OCI-LY7 (cell line): ENCODE data around the gene COG8. TPM values are rescaled to one million over a fixed set of nuclear protein-coding genes. Genes with fewer than 3 reads are reported as not detected.
A peak's percentile ranks its signal among the peaks of the same experiment; 100 is the strongest.

ENCODE experiments used
- BruUV-seq: library from RNA; stranded (reverse); fragments of 400-500 nt; replicated peaks from 2 replicates; lab custom pipeline; 2021; lab: Mats Ljungman, UMichigan
- CTCF ChIA-PET: fragments of 300-600 bp; sonication (Branson Sonifier 250); formaldehyde crosslinking; loops from one replicate; lab custom pipeline; 2022; ENCODE audit warnings: antibody characterized with exemption; ENCODE audit not compliant: unreplicated experiment; lab: Charles Lee
- POLR2A ChIA-PET: fragments of 300-600 bp; sonication (Branson Sonifier 250); formaldehyde crosslinking; loops from one replicate; lab custom pipeline; 2022; ENCODE audit warnings: antibody characterized with exemption; lab: Charles Lee
- DNase-seq: peaks from one replicate; pipeline ENCODE4 v3.0.0-alpha.2; 2015; ENCODE audit warnings: low spot score
- H2AFZ ChIP-seq: fragments of 200-600 bp; sonication (generic), shearing (Covaris generic); 2 replicates; pipeline ENCODE4 v1.6.1; 2014; ENCODE audit warnings: mild to moderate bottlenecking, antibody characterized with exemption, low read length, moderate library complexity
- H3K27ac ChIP-seq: fragments of 200-600 bp; sonication (generic); 2 replicates; pipeline ENCODE4 v1.5.1; 2014; ENCODE audit warnings: mixed run types, low read depth, mild to moderate bottlenecking, moderate library complexity, low read length, inconsistent platforms; ENCODE audit not compliant: poor library complexity, severe bottlenecking
- H3K36me3 ChIP-seq: fragments of 200-600 bp; sonication (generic); 2 replicates; pipeline ENCODE4 v1.6.1; 2014; ENCODE audit warnings: mild to moderate bottlenecking, antibody characterized with exemption, low read length, moderate library complexity, mixed read lengths; ENCODE audit not compliant: insufficient read depth
- H3K4me1 ChIP-seq: fragments of 200-600 bp; sonication (generic); 2 replicates; pipeline ENCODE4 v1.5.1; 2014; ENCODE audit warnings: mild to moderate bottlenecking, low read length; ENCODE audit not compliant: insufficient read depth, poor library complexity, severe bottlenecking
- H3K4me2 ChIP-seq: fragments of 200-600 bp; sonication (generic); 2 replicates; pipeline ENCODE4 v1.6.1; 2014; ENCODE audit warnings: mild to moderate bottlenecking, low read length
- H3K4me3 ChIP-seq: fragments of 200-600 bp; sonication (generic); 2 replicates; pipeline ENCODE4 v1.5.1; 2014; ENCODE audit warnings: mild to moderate bottlenecking, low read depth, low read length; ENCODE audit not compliant: poor library complexity, severe bottlenecking
- H3K79me2 ChIP-seq: fragments of 200-600 bp; sonication (generic); 2 replicates; pipeline ENCODE4 v1.6.1; 2016; ENCODE audit warnings: low read depth, mild to moderate bottlenecking, low read length, moderate library complexity, mixed read lengths; ENCODE audit not compliant: insufficient read depth
- H3K9me2 ChIP-seq: fragments of 200-600 bp; sonication (generic); 2 replicates; pipeline ENCODE4 v1.6.1; 2016; ENCODE audit warnings: mild to moderate bottlenecking, low read length, mixed read lengths; ENCODE audit not compliant: insufficient read depth
- H3K9me3 ChIP-seq: fragments of 200-600 bp; sonication (generic); 2 replicates; pipeline ENCODE4 v1.6.1; 2014; ENCODE audit warnings: mild to moderate bottlenecking, mixed run types, low read length, mixed read lengths
- H4K20me1 ChIP-seq: fragments of 200-600 bp; sonication (generic); 2 replicates; pipeline ENCODE4 v1.6.1; 2014; ENCODE audit warnings: mild to moderate bottlenecking, antibody characterized with exemption, low read length, moderate library complexity, mixed read lengths; ENCODE audit not compliant: insufficient read depth
- EZH2phosphoT487 ChIP-seq: fragments of 200-600 bp; sonication (generic); IDR thresholded peaks from 2 replicates; pipeline ENCODE4 v1.6.1; 2018; ENCODE audit warnings: low read depth, borderline replicate concordance, mild to moderate bottlenecking, mixed run types, antibody characterized with exemption, low read length, moderate library complexity, mixed read lengths
- intact Hi-C: fragments of 100-400 bp; cut with micrococcal nuclease; formaldehyde crosslinking; loops from one replicate; pipeline ENCODE4 v1.10.0; 2022; ENCODE audit not compliant: unreplicated experiment
- total RNA-seq, 2 experiments: library from RNA; depleted of rRNA in 1 of 2; stranded (reverse); fragments of >200 nt in 1 of 2; shearing (Covaris generic) in 1 of 2; gene quantifications; 2 replicates each; pipeline ENCODE4 v1.2.3, GENCODE V29; 2014 to 2022
- TF ChIP-seq, protein P1 (sequence below): fragments of 200-600 bp; sonication (generic); conservative IDR thresholded peaks from 2 replicates; pipeline ENCODE4 v1.5.1; 2014; ENCODE audit warnings: mild to moderate bottlenecking, antibody characterized with exemption, low read length, moderate library complexity, mixed read lengths

The COG8 gene
- total RNA-seq, 2 experiments from 2014 or later, result 55.9 to 60.3 TPM

DNA sequence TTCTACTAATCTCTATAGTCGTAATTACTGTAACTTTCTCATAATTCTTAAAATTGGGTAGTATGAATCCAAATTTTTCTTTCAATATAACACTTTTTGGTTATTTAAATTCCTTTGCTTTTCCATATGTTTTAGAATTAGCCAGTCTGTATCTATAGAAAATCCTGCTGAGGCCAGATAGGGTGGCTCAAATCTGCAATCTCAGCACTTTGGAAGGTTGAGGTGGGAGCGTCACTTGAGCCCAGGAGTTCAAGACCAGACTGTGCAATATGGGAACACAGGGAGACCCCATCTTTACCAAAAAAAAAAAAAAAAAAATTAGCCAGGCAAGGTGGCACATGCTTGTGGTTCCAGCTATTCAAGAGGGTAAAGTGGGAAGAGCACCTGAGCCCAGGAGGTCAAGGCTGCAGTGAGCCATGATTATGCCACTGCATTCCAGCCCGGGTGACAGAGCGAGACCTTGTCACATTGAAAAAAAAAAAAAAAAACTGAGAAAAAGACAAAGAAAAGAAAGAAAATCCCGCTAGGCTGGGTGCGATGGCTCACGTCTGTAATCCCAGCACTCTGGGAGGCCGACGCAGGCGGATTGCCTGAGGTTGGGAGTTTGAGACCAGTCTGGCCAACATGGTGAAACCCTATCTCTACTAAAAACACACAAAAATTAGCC is 37.2 kb upstream of the COG8 start:
- Histone ChIP-seq H3K9me2 (no peaks in the 10 kb centered on the region), H3K79me2 (peaks cover 36% of the 10 kb centered on the region; the same call in 1 of the 2 replicates), H3K9me3 (0 out of 2 replicates have a peak, but pooled peaks cover 6% of the 10 kb centered on the region), H4K20me1 (no peaks in the 10 kb centered on the region), H3K36me3 (peaks cover 91% of the 10 kb centered on the region), H3K4me2 (no peak overlapping the region), H3K27ac (no peak overlapping the region), H3K4me3 (no peak overlapping the region), H3K4me1 (peaks cover 25% of the 10 kb centered on the region), H2AFZ (no peak overlapping the region)
- BruUV-seq, result no TSS peak
- ChIA-PET CTCF (no interaction called here), POLR2A (interaction anchor here (0.7 to 1.2 kb wide), 2 partner anchors 8 to 101 kb away, joined by 4 to 6 read pairs; no protein-coding TSS in a partner anchor)
- TF ChIP-seq EZH2phosphoT487, result no peak
- TF ChIP-seq, protein P1, sequence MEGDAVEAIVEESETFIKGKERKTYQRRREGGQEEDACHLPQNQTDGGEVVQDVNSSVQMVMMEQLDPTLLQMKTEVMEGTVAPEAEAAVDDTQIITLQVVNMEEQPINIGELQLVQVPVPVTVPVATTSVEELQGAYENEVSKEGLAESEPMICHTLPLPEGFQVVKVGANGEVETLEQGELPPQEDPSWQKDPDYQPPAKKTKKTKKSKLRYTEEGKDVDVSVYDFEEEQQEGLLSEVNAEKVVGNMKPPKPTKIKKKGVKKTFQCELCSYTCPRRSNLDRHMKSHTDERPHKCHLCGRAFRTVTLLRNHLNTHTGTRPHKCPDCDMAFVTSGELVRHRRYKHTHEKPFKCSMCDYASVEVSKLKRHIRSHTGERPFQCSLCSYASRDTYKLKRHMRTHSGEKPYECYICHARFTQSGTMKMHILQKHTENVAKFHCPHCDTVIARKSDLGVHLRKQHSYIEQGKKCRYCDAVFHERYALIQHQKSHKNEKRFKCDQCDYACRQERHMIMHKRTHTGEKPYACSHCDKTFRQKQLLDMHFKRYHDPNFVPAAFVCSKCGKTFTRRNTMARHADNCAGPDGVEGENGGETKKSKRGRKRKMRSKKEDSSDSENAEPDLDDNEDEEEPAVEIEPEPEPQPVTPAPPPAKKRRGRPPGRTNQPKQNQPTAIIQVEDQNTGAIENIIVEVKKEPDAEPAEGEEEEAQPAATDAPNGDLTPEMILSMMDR, result no peak
- intact Hi-C loops, result no loop called here
- DNase-seq, result no peak

DNA sequence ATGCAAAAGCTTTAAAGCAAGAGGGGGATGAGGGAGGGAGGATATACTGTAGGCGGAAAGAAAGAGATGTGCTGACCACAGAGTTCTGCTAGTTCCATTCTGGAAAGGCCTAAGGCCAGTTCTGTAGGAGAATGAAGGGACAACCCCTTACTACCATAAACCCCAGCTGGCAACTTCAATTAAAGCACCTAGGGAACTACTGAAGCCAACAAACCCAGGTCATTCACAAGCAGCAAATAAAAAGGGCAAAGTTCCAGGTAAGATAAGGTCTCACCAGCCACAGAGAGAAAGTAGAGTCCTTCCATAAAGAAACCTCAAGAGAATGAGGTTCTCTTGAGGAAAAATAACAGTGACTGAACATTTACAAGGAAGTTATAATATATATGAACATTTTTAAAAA is 33.7 kb upstream of the COG8 start:
- H3K79me2 ChIP-seq, result peaks cover 32% of the 10 kb centered on the region; the same call in 1 of the 2 replicates
- H3K4me1 ChIP-seq, result peaks cover 46% of the 10 kb centered on the region
- H3K4me3 ChIP-seq, result no peak overlapping the region
- H3K9me2 ChIP-seq, result no peaks in the 10 kb centered on the region
- intact Hi-C loops, result no loop called here
- no peak overlapping the region for H2AFZ ChIP-seq
- no TSS peak for BruUV-seq
- 0 out of 2 replicates have a peak, but pooled peaks cover 3% of the 10 kb centered on the region for H3K9me3 ChIP-seq
- TF ChIP-seq, protein P1, result no peak
- no peak for TF ChIP-seq EZH2phosphoT487
- H3K4me2 ChIP-seq, result peak overlapping the region; percentile 60; the same call in 1 of the 2 replicates
- H3K36me3 ChIP-seq, result peaks cover 92% of the 10 kb centered on the region
- POLR2A ChIA-PET, result interaction anchor here (0.6 kb wide), 1 partner anchor 42 kb away, joined by 4 read pairs; no protein-coding TSS in a partner anchor
- peak overlapping the region; percentile 92 for H3K27ac ChIP-seq
- no peak for DNase-seq
- CTCF ChIA-PET, result no interaction called here
- H4K20me1 ChIP-seq, result no peaks in the 10 kb centered on the region

DNA sequence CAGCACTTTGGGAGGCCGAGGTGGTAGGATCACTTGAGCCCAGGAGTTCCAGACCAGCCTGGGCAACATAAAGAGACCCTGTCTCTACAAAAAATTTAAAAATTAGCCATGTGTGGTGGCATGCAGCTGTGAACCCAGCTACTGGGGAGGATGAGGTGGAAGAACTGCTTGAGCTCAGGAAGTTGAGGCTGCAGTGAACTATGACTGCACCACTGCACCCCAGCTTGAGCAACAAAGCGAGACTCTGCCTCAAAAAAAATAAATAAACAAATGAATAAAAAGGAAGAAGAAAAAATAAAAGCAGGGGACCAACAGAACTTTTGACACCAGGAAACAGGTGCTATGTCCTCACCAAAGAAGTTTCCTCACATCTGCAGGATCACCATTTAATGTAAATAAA is 32.2 kb upstream of the COG8 start:
- Histone ChIP-seq H3K9me2 (no peaks in the 10 kb centered on the region), H3K27ac (peak overlapping the region; percentile 92), H3K36me3 (peaks cover 95% of the 10 kb centered on the region), H2AFZ (no peak overlapping the region), H3K9me3 (0 out of 2 replicates have a peak, but pooled peaks cover 3% of the 10 kb centered on the region), H3K4me3 (peak overlapping the region; percentile 22), H3K4me2 (peak overlapping the region; percentile 60), H3K79me2 (peaks cover 32% of the 10 kb centered on the region; the same call in 1 of the 2 replicates), H4K20me1 (no peaks in the 10 kb centered on the region), H3K4me1 (peaks cover 46% of the 10 kb centered on the region)
- TF ChIP-seq, protein P1, result no peak
- TF ChIP-seq EZH2phosphoT487, result no peak
- CTCF ChIA-PET, result no interaction called here
- intact Hi-C loops, result loop anchor here (1.0 kb wide), 1 partner anchor 41 kb away; the partner anchor contains the start of gene PDF
- DNase-seq, result peak; percentile 88
- BruUV-seq, result no TSS peak
- POLR2A ChIA-PET, result interaction anchor here (0.6 to 1.1 kb wide), 4 partner anchors 9 to 41 kb away, joined by 3 to 4 read pairs (median 4); partner anchors contain the start of genes PDF and TMED6
